ENCODE measurements around the gene DPP4.

Gene DPP4

GRCh38 chr2:162069267-162069903, 4.6 kb downstream of the DPP4 start:
- TF ChIP-seq ZFP3 (CRISPR knock-in tag; IDR thresholded peaks at IDR 0.05) (no peak), BACH2 (CRISPR knock-in tag; IDR thresholded peaks at IDR 0.05; ENCODE audit: borderline replicate concordance) (no peak), ESRRG (CRISPR knock-in tag; IDR thresholded peaks at IDR 0.05) (no peak), ZNF565 (CRISPR knock-in tag; conservative IDR thresholded peaks at IDR 0.05; ENCODE audit: low read depth) (no peak), ZFP30 (CRISPR knock-in tag; IDR thresholded peaks at IDR 0.05) (no peak), ARNTL (CRISPR knock-in tag; IDR thresholded peaks at IDR 0.05; ENCODE audit: borderline replicate concordance, low read depth) (no peak), CSDC2 (CRISPR knock-in tag; IDR thresholded peaks at IDR 0.05) (no peak), POU6F1 (CRISPR knock-in tag; IDR thresholded peaks at IDR 0.05; ENCODE audit: borderline replicate concordance, low read depth) (no peak), PPARA (CRISPR knock-in tag; IDR thresholded peaks at IDR 0.05; ENCODE audit: borderline replicate concordance) (no peak)
- TF ChIP-seq, protein P1, sequence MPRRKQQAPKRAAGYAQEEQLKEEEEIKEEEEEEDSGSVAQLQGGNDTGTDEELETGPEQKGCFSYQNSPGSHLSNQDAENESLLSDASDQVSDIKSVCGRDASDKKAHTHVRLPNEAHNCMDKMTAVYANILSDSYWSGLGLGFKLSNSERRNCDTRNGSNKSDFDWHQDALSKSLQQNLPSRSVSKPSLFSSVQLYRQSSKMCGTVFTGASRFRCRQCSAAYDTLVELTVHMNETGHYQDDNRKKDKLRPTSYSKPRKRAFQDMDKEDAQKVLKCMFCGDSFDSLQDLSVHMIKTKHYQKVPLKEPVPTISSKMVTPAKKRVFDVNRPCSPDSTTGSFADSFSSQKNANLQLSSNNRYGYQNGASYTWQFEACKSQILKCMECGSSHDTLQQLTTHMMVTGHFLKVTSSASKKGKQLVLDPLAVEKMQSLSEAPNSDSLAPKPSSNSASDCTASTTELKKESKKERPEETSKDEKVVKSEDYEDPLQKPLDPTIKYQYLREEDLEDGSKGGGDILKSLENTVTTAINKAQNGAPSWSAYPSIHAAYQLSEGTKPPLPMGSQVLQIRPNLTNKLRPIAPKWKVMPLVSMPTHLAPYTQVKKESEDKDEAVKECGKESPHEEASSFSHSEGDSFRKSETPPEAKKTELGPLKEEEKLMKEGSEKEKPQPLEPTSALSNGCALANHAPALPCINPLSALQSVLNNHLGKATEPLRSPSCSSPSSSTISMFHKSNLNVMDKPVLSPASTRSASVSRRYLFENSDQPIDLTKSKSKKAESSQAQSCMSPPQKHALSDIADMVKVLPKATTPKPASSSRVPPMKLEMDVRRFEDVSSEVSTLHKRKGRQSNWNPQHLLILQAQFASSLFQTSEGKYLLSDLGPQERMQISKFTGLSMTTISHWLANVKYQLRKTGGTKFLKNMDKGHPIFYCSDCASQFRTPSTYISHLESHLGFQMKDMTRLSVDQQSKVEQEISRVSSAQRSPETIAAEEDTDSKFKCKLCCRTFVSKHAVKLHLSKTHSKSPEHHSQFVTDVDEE (CRISPR knock-in tag; IDR thresholded peaks at IDR 0.05) = no peak
- TF ChIP-seq, protein P2, sequence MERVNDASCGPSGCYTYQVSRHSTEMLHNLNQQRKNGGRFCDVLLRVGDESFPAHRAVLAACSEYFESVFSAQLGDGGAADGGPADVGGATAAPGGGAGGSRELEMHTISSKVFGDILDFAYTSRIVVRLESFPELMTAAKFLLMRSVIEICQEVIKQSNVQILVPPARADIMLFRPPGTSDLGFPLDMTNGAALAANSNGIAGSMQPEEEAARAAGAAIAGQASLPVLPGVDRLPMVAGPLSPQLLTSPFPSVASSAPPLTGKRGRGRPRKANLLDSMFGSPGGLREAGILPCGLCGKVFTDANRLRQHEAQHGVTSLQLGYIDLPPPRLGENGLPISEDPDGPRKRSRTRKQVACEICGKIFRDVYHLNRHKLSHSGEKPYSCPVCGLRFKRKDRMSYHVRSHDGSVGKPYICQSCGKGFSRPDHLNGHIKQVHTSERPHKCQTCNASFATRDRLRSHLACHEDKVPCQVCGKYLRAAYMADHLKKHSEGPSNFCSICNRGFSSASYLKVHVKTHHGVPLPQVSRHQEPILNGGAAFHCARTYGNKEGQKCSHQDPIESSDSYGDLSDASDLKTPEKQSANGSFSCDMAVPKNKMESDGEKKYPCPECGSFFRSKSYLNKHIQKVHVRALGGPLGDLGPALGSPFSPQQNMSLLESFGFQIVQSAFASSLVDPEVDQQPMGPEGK (CRISPR knock-in tag; IDR thresholded peaks at IDR 0.05; ENCODE audit: borderline replicate concordance) = no peak
- ATAC-seq = no peak

DNA sequence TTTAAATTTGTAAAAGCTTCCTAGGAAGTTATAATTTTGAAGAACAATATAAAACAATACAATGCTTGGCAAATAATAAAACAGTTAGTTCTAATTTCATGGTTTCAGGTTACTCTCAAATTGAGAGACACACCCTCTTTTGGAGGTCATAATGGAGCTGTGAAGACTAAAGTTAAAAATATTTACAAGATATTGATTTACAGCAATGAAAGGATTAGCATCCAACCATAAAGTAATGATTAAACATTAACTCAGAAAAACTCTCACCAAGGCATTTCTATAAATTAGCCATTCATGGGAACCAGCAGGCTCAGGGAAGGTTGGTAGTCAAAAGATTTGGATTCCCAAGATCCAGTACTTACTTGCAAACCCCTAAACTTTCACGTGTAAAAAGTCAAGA, 6.4 kb downstream of the DPP4 start:
- no peak for ATAC-seq
- TF ChIP-seq PPARA (CRISPR knock-in tag; IDR thresholded peaks at IDR 0.05; ENCODE audit: borderline replicate concordance) = no peak
- no peak for TF ChIP-seq POU6F1 (CRISPR knock-in tag; IDR thresholded peaks at IDR 0.05; ENCODE audit: borderline replicate concordance, low read depth)
- TF ChIP-seq, protein P2 (CRISPR knock-in tag; IDR thresholded peaks at IDR 0.05; ENCODE audit: borderline replicate concordance) = no peak
- no peak for TF ChIP-seq GLIS3 (CRISPR knock-in tag; IDR thresholded peaks at IDR 0.05)
- TF ChIP-seq ZFP30 (CRISPR knock-in tag; IDR thresholded peaks at IDR 0.05) = no peak
- TF ChIP-seq, protein P3, sequence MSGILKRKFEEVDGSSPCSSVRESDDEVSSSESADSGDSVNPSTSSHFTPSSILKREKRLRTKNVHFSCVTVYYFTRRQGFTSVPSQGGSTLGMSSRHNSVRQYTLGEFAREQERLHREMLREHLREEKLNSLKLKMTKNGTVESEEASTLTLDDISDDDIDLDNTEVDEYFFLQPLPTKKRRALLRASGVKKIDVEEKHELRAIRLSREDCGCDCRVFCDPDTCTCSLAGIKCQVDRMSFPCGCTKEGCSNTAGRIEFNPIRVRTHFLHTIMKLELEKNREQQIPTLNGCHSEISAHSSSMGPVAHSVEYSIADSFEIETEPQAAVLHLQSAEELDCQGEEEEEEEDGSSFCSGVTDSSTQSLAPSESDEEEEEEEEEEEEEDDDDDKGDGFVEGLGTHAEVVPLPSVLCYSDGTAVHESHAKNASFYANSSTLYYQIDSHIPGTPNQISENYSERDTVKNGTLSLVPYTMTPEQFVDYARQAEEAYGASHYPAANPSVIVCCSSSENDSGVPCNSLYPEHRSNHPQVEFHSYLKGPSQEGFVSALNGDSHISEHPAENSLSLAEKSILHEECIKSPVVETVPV (CRISPR knock-in tag; IDR thresholded peaks at IDR 0.05) = no peak
- TF ChIP-seq, protein P1 (CRISPR knock-in tag; IDR thresholded peaks at IDR 0.05) = no peak
- TF ChIP-seq TOX (CRISPR knock-in tag; IDR thresholded peaks at IDR 0.05; ENCODE audit: borderline replicate concordance) = no peak
- TF ChIP-seq BACH2 (CRISPR knock-in tag; IDR thresholded peaks at IDR 0.05; ENCODE audit: borderline replicate concordance) = no peak
- TF ChIP-seq ZNF70 (CRISPR knock-in tag; IDR thresholded peaks at IDR 0.05) = no peak
- no peak for TF ChIP-seq ESRRG (CRISPR knock-in tag; IDR thresholded peaks at IDR 0.05)
- no peak for TF ChIP-seq CSDC2 (CRISPR knock-in tag; IDR thresholded peaks at IDR 0.05)
- TF ChIP-seq ZC3H10 (CRISPR knock-in tag; IDR thresholded peaks at IDR 0.05) = no peak
- no peak for TF ChIP-seq TCF4 (CRISPR knock-in tag; IDR thresholded peaks at IDR 0.05; ENCODE audit: borderline replicate concordance)
- no peak for TF ChIP-seq OSR1 (CRISPR knock-in tag; IDR thresholded peaks at IDR 0.05)
